Thyroid gland (tissue), 4 donors: ENCODE measurements around the gene TRPC4. TPM values are rescaled to one million over a fixed set of nuclear protein-coding genes. Genes with fewer than 3 reads are reported as not detected.

Source experiments
- DNase-seq, 2 donors: peaks; one replicate each; pipeline ENCODE4 v3.0.0-alpha.2; 2019
- H3K27ac ChIP-seq, 3 donors: fragments of 200-600 bp; sonication (generic); 1 replicate in 2 of 3; 2 replicates in 1 of 3; pipeline ENCODE4 v1.5.1; 2016 to 2019; ENCODE audit warnings: mild to moderate bottlenecking in 1 of 3, moderate library complexity in 1 of 3
- H3K27me3 ChIP-seq: fragments of 200-600 bp; sonication (generic); one replicate; pipeline ENCODE4 v1.5.1; 2019
- H3K36me3 ChIP-seq, 2 donors: fragments of 200-600 bp; sonication (generic); one replicate each; pipeline ENCODE4 v1.5.1; 2016 to 2019
- H3K4me1 ChIP-seq, 2 donors: fragments of 200-600 bp; sonication (generic); one replicate each; pipeline ENCODE4 v1.5.1; 2017 to 2019
- H3K4me3 ChIP-seq, 3 donors: fragments of 200-600 bp; sonication (generic); replicated peaks in 1 of 3; 1 replicate in 2 of 3; 2 replicates in 1 of 3; pipeline ENCODE4 v1.5.1; 2016; ENCODE audit warnings: mild to moderate bottlenecking in 1 of 3
- H3K9me3 ChIP-seq: fragments of 200-600 bp; sonication (generic); one replicate; pipeline ENCODE4 v1.5.1; 2017
- CTCF ChIP-seq, 6 experiments: fragments of 200-600 bp in 3 of 6; fragments of 450-650 bp in 3 of 6; sonication (generic) in 3 of 6; IDR thresholded peaks; one replicate each; pipeline ENCODE4 v1.5.1; 2016 to 2019; ENCODE audit warnings: antibody characterized with exemption in 6 of 6, mild to moderate bottlenecking in 2 of 6, inconsistent platforms in 1 of 6, moderate library complexity in 1 of 6
- POLR2A ChIP-seq, 2 donors: fragments of 450-650 bp; IDR thresholded peaks; one replicate each; pipeline ENCODE4 v1.6.1; 2017; ENCODE audit warnings: antibody characterized with exemption in 2 of 2, mild to moderate bottlenecking in 2 of 2, moderate library complexity in 1 of 2
- WGBS, 2 donors: methylation state at CpG; one replicate each; pipeline ENCODE4 v1.1.5; 2017; 5-methylcytosine and 5-hydroxymethylcytosine counted together
- intact Hi-C: fragments of 100-400 bp; cut with DNase I; formaldehyde crosslinking; loops from one replicate; pipeline ENCODE4 v1.15.1; 2023
- total RNA-seq, 4 donors: library from RNA; depleted of rRNA; stranded (reverse); fragments of >200 nt; gene quantifications; one replicate each; pipeline ENCODE4 v1.2.3, GENCODE V29; 2016

Gene TRPC4
- total RNA-seq, 4 donors from 2014 or later = 0.11 to 3.2 (median 0.79) TPM

- no peaks in the 10 kb centered on the region for H3K27me3 ChIP-seq
- no peaks in the 10 kb centered on the region for H3K36me3 ChIP-seq
- no peak for TF ChIP-seq CTCF (IDR thresholded peaks at IDR 0.05)
- TF ChIP-seq POLR2A (IDR thresholded peaks at IDR 0.05) = no peak
- H3K4me1 ChIP-seq = no peaks in the 10 kb centered on the region
- no peak for DNase-seq
- intact Hi-C loops = no loop called here
- H3K4me3 ChIP-seq = no peak overlapping the region
- no peak overlapping the region for H3K27ac ChIP-seq
- no peaks in the 10 kb centered on the region for H3K9me3 ChIP-seq
- 94 to 96% methylated on average over 1 of the region's 1 CpG for WGBS, 2 donors
Observed at GRCh38 chr13:37878496-37878895, 8.9 kb upstream of the TRPC4 start.

GRCh38 chr13:37870895-37871550, 1.5 kb upstream of the TRPC4 start:
- H3K36me3 ChIP-seq = no peaks in the 10 kb centered on the region
- TF ChIP-seq POLR2A (IDR thresholded peaks at IDR 0.05) (no peak), CTCF (IDR thresholded peaks at IDR 0.05) (no peak)
- intact Hi-C loops = no loop called here
- no peak overlapping the region for H3K27ac ChIP-seq
- peaks cover 6 to 12% of the 10 kb centered on the region in 2 donors for H3K4me1 ChIP-seq
- H3K4me3 ChIP-seq = no peak overlapping the region
- no peak for DNase-seq
- H3K27me3 ChIP-seq = peaks cover 6% of the 10 kb centered on the region
- no peaks in the 10 kb centered on the region for H3K9me3 ChIP-seq
- WGBS, 2 donors = 57% methylated on average over 10 of the region's 10 CpGs

- 52 to 55% methylated on average over 9 of the region's 9 CpGs for WGBS, 2 donors
- no peak overlapping the region for H3K27ac ChIP-seq
Observed at GRCh38 chr13:37870489-37870845, 895 bp upstream of the TRPC4 start.

GRCh38 chr13:37869506-37869755, 141 bp downstream of the TRPC4 start:
- 0 to 1% methylated on average over 6 to 16 of the region's 19 CpGs for whole genome bisulfite sequencing, 2 donors
- Histone ChIP-seq H3K27ac (peak overlapping the region in 1 of 3 donors; percentile 4), H3K9me3 (no peaks in the 10 kb centered on the region), H3K27me3 (peaks cover 6% of the 10 kb centered on the region), H3K4me1 (peaks cover 6 to 12% of the 10 kb centered on the region in 2 donors), H3K36me3 (no peaks in the 10 kb centered on the region), H3K4me3 (peak overlapping the region in 2 of 3 donors; percentile 13 to 28)
- intact Hi-C loops = no loop called here
- DNase-seq = no peak
- TF ChIP-seq CTCF (IDR thresholded peaks at IDR 0.05) (no peak), POLR2A (IDR thresholded peaks at IDR 0.05) (no peak)

More at GRCh38 chr13:37870489-37870845, 895 bp upstream of the TRPC4 start:
- intact Hi-C loops = no loop called here
- DNase-seq = no peak
- TF ChIP-seq POLR2A (IDR thresholded peaks at IDR 0.05) = no peak
- no peak for TF ChIP-seq CTCF (IDR thresholded peaks at IDR 0.05)
- Histone ChIP-seq H3K27me3 (peaks cover 6% of the 10 kb centered on the region), H3K4me1 (peaks cover 6 to 12% of the 10 kb centered on the region in 2 donors), H3K9me3 (no peaks in the 10 kb centered on the region), H3K4me3 (peak overlapping the region in 1 of 3 donors; percentile 28), H3K36me3 (no peaks in the 10 kb centered on the region)

GRCh38 chr13:37868691-37869505, 674 bp downstream of the TRPC4 start:
- no peak for TF ChIP-seq CTCF (IDR thresholded peaks at IDR 0.05)
- no peak for TF ChIP-seq POLR2A (IDR thresholded peaks at IDR 0.05)
- 14 to 18% methylated on average over 27 of the region's 27 CpGs for WGBS, 2 donors
- DNase-seq = no peak
- Histone ChIP-seq H3K4me3 (peak overlapping the region in 1 of 3 donors; percentile 28), H3K36me3 (no peaks in the 10 kb centered on the region), H3K27me3 (peaks cover 6% of the 10 kb centered on the region), H3K27ac (peak overlapping the region in 1 of 3 donors; percentile 4), H3K4me1 (peaks cover 6 to 12% of the 10 kb centered on the region in 2 donors), H3K9me3 (no peaks in the 10 kb centered on the region)
- intact Hi-C loops = no loop called here
